SKM-1 (cell line): Measurements from ENCODE around the gene PCBP3.
"Not testable (repeated sequence)": the region's sequence is repeated elsewhere in the genome, so short reads cannot be mapped to it uniquely, and the experiment has no call there.

Experiments
- DNase-seq: peaks from one replicate; lab custom pipeline; 2025; ENCODE audit not compliant: unreplicated experiment; lab: John Stamatoyannopoulos, UW

PCBP3 gene

GRCh38 chr21:45643021-45643980, at the start of gene PCBP3:
Gene PCBP3 (plus strand): TSS chr21:45643725. CDS start chr21:45850086, 206,361 bp downstream.
- peak; percentile 94 for DNase-seq

DNA sequence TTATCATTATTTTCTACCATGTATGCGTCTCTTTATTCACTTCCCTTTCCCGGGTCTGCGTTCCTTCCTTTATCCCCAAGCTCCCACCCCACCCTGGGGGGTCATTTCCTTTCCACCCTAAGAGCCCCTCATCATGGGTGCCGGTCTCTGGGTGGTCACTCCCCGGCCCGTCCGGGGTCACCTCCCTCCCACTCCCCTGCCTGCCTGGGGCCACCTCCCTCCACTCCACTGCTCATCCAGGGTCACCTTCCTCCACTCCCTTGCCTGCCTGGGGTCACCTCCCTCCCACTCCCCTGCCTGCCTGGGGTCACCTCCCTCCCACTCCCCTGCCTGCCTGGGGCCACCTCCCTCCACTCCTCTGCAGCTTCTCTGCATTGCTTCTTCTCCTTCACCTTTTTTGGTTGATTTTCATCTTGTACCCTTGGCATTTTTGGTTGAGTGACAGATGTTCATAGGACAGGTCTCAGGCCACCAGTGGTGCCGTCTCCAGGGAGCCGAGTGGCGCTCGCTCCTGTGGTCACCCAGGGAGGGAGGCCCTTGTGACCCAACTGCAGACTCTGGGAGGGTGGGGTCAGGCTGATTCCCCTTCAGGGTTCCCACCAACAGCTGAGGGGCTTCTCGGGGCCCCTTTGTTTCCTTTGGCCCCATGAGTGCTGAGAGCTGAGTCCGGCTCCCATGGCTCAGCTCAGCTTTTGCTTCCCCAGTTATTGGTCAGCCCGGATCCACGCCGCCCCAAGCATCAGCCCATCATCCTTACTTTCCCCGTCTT, 48.6 kb upstream of the PCBP3 start:
- no peak for DNase-seq

GRCh38 chr21:45595574-45596295, 47.8 kb upstream of the PCBP3 start:
- DNase-seq: no peak

DNA sequence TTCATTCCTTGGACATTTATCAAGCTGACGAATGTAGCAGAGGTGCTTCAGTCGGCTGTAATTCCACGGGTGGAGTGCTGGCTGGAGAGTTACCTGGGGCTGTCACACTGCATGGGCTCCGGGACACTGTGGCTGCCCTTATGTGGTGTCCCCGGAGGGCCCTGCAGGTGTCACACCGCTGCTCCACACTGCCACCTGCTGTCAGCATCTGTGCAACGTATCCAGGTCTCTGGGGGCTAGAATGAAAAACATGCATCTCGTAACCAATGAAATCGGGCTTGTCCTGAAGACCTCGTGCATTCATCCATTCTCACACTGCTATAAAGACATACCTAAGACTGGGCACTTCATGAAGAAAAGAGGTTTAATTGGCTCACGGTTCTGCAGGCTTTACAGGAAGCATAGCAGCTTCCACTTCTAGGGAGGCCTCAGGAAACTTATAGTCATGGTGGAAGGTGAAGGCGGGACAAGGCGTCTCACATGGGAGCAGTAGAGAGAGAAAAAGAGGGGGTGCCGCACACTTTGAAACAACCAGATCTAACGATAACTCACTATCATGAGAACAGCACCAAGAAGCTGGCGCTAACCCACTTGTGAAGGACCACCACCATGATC, 46.7 kb upstream of the PCBP3 start:
- DNase-seq: peak; percentile 65

DNA sequence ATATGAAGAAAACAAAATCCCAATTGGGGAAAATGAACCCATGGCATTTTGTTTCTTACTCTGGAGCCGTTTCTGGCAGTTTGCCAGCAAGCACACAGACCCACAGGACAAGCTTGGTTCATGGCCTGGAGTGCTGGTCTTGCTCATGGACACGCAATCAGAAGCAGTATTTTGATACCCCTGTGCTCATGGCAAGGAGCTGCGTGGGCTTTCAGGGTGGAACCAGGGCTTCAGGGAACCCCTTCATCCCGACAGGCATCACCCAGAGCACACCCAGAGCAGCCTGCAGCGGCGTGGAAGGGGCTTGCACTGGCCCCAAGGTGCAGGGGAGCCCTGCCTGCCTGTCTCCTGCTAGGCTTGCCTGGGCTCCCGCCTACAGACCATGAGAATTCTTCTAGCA, 45.4 kb upstream of the PCBP3 start:
- no peak for DNase-seq

DNA sequence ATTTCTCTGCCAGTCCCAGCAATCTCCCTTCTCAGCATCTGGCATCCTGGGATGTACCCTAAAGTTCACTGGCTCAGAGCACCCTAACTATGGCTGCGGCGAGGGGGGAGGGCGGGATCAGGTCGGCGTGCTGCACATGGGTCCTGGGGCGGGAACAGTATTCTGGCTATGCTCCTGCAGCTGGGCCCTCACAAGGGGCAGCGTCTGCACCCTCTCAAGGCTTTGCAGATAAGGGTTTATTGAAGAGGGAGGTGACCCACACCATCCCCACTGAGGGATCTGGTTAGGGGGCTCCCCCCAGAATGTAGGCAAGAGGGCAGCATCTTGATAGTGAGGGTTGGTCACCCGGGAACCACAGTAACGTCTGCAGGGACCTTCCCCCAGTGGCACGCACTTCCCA, 44.9 kb upstream of the PCBP3 start:
- DNase-seq: no peak

DNA sequence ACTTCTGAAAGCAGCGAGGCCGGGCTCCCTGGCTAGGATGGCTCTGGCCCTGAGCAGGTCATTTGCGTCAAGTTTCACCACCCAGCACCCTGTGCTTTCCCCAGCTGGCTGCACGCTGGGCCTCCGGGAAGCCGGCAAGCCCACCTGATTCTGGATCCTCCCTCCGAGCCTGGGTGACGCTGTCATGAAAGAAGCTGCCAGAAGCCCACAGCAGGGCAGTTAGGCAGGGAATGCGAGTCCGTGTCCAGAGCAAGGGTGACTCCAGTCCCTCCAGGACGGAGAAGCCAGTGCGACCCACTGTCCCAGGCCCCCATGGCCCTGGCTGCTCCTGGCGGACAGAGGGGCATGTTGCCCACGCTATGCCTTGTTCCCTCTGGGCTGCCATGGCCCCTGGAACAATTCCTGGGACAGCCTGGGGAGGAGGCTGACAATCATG, 44.4 kb upstream of the PCBP3 start:
- no peak for DNase-seq

GRCh38 chr21:45600248-45600647, 43.3 kb upstream of the PCBP3 start:
- DNase-seq: no peak

- no peak for DNase-seq
Measured at GRCh38 chr21:45601551-45601950, 42.0 kb upstream of the PCBP3 start.

DNA sequence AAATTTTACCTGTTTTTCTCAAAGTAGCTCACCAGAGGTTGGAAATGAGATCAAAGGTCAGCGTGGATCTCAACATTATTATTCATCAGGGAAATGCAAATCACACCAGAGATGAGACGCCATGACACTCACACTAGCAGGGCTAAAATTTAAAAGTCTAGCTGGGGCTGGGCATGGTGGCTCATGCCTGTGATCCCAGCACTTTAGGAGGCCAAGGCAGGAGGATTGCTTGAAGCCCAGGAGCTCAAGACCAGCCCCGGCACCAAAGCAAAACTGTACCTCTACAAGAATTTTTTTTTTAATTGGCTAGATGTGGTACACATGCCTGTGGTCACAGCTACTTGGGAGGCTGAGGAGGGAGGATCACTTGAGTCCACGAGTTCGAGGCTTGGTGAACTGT, 41.4 kb upstream of the PCBP3 start:
- DNase-seq: no peak

- no peak for DNase-seq
Measured at GRCh38 chr21:45603481-45603880, 40.0 kb upstream of the PCBP3 start.

GRCh38 chr21:45604681-45605080, 38.8 kb upstream of the PCBP3 start:
- DNase-seq: not testable (repeated sequence)

DNA sequence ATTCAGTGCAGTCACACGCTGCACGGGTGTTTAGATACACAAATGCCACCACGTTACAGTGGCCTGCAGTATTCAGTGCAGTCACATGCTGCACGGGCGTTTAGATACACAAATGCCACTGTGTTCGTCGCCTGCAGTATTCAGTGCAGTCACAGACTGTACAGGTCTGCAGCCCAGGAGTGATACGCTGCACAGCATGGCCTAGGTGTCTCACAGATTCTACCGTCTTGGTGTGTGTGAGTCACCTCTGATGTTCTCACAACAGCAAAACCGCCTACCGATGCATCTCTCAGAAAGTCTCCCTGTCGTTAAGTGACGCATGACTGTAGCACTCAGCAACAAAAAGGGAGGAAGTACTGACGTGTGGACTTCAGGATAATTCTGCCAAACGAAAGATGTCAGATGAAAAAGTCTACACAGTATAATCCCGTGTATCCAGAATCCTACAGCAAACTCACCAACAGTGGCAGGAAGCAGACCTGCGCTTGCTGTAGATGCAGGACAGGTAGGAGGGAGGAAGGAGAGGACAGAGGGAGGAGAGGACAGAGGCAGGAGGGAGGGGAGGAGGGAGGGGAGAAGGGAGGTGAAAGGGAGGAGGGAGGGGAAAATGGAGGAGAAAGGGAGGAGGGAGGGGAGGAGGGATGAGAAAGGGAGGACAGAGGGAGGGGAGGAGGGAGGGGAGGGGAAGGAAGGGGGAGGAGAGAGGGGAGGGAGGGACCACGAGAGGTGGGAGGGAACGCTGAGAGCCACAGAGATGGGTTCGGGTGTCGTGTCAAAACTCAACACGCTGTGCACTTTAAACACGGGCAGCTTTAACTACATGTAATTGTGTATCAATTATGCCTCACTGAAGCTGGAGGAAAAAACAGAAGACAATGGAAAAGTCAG, 36.3 kb upstream of the PCBP3 start:
- DNase-seq: no peak

DNA sequence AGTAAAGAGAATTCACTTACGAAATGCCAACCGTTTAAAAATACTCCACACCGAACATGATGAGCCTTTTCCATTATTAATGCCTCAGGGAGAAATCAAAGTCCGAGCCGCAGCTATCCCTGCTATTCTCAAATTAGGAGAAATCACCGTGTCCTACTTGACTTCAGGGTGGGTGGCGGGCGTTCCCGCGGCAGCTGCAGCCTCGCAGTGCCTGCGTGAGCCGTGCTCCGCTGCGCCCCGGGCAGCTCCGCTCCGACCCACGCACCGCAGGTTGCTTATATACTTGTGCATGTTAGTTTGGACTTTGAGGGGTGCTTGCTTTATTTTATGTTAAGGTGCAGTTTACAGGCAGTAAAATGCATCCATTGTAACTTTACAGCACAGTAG, 35.6 kb upstream of the PCBP3 start:
- DNase-seq: no peak

- not testable (repeated sequence) for DNase-seq
Measured at GRCh38 chr21:45608747-45609470, 34.6 kb upstream of the PCBP3 start.

GRCh38 chr21:45609616-45610015, 33.9 kb upstream of the PCBP3 start:
- not testable (repeated sequence) for DNase-seq

- DNase-seq: no peak
Measured at GRCh38 chr21:45611296-45611695, 32.2 kb upstream of the PCBP3 start.

GRCh38 chr21:45611939-45612664, 31.4 kb upstream of the PCBP3 start:
- DNase-seq: no peak

GRCh38 chr21:45612665-45613019, 30.9 kb upstream of the PCBP3 start:
- DNase-seq: not testable (repeated sequence)
